GM12874 (cell line): ENCODE results near the gene TAF4.

Experiments
- TF ChIP-seq, protein P1 (sequence below): IDR thresholded peaks from 2 replicates; pipeline ENCODE4 v1.5.1; 2011; ENCODE audit warnings: low read depth, mild to moderate bottlenecking, control low read depth, low read length, moderate library complexity; ENCODE audit not compliant: insufficient read depth

TAF4 gene

GRCh38 chr20:61929971-61930666, 135.6 kb downstream of the TAF4 start:
- TF ChIP-seq, protein P1, sequence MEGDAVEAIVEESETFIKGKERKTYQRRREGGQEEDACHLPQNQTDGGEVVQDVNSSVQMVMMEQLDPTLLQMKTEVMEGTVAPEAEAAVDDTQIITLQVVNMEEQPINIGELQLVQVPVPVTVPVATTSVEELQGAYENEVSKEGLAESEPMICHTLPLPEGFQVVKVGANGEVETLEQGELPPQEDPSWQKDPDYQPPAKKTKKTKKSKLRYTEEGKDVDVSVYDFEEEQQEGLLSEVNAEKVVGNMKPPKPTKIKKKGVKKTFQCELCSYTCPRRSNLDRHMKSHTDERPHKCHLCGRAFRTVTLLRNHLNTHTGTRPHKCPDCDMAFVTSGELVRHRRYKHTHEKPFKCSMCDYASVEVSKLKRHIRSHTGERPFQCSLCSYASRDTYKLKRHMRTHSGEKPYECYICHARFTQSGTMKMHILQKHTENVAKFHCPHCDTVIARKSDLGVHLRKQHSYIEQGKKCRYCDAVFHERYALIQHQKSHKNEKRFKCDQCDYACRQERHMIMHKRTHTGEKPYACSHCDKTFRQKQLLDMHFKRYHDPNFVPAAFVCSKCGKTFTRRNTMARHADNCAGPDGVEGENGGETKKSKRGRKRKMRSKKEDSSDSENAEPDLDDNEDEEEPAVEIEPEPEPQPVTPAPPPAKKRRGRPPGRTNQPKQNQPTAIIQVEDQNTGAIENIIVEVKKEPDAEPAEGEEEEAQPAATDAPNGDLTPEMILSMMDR: no peak

DNA sequence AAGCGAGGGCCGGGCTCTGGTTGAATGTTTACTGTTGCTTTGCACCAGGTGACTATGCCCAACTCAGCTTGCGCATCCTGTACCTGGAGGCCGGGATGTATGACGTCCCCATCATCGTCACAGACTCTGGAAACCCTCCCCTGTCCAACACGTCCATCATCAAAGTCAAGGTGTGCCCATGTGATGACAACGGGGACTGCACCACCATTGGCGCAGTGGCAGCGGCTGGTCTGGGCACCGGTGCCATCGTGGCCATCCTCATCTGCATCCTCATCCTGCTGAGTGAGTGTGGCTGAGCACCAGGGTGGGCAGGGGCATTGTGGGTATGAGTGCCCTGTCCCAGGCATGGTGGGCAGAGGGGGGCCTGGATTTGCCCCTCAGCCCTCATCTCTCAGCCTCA, 136.1 kb downstream of the TAF4 start:
- TF ChIP-seq, protein P1: no peak

DNA sequence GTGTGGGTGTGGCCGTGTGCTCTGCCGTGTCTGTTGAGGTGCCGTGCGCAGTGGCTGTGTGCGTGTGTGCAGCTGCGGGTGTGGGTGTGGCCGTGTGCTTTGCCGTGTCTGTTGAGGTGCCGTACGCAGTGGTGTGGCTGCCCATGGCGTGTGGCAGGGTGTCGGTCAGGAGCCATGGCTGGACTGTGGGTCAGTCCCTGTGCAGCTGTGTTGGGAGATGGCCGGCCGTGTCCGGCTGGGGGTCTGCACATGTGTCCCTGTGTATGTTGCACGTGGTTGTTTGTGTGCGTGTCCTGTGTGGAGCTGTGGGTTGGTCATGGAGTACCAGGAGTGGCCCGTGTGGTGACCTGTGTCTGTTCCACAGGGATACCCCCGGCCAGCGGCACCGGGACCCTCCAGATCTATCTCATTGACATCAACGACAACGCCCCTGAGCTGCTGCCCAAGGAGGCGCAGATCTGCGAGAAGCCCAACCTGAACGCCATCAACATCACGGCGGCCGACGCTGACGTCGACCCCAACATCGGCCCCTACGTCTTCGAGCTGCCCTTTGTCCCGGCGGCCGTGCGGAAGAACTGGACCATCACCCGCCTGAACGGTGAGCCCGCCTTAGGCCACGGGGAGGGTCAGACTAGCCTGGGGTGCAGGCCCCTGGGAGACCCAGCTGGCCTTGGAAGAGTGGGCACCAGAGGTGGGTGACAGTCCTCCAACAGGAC, 137.7 kb downstream of the TAF4 start:
- TF ChIP-seq, protein P1: no peak

DNA sequence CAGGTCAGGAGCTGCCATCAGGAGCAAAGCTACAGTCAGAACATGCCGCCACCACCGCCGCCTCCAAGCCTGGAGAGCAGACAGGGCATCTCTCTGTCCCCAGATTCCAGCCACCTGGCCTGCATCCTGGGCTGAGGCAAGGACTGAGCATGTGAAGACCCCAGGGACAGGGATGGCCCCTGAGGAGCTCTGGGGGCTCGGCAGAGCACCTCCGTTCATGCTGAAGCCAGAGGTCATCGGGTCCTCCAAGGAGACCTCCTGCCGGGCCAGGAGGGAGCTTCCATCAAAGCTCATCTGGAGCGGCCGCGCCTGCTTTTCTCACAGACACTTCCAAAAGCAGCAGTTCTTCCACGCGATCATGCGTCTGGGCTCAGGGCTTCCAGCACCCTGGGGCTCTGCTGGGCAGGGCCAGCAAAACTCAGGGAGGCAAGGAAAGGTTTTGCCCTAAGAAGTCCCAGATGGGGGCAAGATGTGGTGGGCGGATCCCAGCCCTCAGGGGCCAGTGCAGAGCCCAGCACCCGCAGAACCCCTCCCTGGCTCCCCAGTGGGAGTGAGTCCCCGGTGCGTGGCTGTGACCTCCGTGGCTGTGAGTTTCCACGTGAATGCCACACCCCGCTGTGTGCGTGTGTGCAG, 138.4 kb downstream of the TAF4 start:
- TF ChIP-seq, protein P1: no peak

- TF ChIP-seq, protein P1: no peak
Measured at GRCh38 chr20:61926796-61927192, 138.9 kb downstream of the TAF4 start.

GRCh38 chr20:61926253-61926613, 139.4 kb downstream of the TAF4 start:
- TF ChIP-seq, protein P1: no peak

DNA sequence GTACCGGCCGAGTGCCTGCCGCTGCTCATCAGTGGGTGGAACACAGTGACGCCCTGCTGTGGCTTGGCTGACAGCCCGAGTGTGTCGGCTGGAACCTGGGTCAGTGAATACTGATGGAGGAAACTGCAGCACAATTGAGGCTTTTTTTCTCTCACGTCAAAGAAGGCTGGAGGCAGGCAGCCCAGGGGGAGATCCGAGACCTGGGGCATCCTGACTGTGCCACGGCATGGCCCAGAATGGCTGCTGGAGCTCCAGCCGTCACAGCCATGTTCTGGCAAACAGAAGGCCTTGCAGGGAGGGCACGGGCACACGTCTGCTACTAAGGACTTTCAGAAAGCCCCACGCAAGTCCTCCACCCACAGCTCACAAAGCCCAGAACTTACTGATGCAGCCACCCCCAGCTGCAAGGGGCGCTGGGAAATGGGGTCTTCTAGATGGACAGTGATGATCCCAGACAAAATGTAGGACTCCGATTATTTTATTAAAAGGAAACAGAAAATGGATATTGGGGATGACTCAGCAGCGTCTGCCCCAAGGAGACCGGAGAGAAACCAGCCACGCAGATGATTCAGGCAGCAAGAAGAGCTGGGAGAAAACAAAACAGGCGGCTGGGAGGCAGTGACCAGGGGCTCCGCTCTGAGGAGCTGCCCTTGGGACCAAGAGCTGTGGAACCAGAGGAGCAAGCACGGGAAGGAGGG, 140.0 kb downstream of the TAF4 start:
- TF ChIP-seq, protein P1: no peak
